Measurements from ENCODE around the gene TRAPPC4.

Gene TRAPPC4

DNA sequence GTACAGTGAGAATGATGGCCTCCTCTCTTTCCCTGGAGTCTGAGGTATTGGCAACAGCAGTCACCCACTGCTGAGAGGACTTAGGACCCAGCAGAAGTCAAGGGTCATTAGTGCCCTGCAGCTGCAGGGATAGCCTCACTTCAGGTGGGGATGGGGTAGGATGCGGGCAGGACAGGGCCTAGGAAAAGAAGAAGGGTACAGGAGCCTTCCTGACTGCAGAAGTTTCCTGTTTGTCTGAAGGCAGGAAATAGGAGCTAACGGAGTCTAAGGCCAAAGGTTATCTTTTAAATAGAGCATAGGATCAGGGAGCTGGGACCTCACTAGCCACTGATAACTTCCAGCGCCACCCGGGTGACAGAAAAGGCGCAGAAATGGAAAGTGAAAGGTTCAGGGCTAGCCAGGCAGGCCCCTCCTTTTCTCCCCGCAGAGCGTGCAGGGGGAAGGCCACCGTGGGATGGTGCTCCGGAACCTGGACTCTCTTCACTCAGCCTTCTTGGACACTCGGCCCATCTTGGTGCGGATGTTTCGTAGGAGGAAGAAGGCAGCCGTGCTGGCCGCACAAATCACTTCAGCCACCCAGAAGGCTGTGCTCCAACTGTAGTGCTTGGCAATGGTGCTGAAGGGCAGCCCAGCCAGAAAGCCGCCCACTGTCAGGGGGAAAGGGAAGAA is 6.0 kb downstream of the TRAPPC4 start:
- TF ChIP-seq, protein P1, sequence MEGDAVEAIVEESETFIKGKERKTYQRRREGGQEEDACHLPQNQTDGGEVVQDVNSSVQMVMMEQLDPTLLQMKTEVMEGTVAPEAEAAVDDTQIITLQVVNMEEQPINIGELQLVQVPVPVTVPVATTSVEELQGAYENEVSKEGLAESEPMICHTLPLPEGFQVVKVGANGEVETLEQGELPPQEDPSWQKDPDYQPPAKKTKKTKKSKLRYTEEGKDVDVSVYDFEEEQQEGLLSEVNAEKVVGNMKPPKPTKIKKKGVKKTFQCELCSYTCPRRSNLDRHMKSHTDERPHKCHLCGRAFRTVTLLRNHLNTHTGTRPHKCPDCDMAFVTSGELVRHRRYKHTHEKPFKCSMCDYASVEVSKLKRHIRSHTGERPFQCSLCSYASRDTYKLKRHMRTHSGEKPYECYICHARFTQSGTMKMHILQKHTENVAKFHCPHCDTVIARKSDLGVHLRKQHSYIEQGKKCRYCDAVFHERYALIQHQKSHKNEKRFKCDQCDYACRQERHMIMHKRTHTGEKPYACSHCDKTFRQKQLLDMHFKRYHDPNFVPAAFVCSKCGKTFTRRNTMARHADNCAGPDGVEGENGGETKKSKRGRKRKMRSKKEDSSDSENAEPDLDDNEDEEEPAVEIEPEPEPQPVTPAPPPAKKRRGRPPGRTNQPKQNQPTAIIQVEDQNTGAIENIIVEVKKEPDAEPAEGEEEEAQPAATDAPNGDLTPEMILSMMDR (IDR thresholded peaks at IDR 0.05; ENCODE audit: low read depth, low read length), result no peak
- no peak for DNase-seq (ENCODE audit: low read depth in 2 of 2)
- no peak overlapping the region for H3K4me3 ChIP-seq (replicated peaks in 1 of 2; ENCODE audit: low read depth in 2 of 2, low read length in 2 of 2)

DNA sequence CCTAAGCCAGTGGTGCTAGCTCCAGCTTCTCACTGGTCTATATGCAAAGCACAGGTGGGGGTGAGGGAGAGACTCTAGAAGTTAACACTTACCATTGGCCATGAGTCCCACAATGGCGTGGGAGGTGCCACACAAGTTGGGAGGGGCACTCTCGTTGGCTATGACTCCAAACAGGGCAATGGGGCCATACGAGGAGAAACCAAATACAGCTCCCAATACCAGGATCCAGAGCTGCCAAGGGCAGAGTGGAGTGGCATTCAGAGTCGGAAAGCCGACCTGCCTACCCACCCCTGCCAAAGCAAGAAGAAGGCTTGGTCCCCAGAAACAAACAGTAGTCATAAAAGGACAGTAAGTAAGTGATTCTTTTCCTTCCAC is 6.5 kb downstream of the TRAPPC4 start:
- TF ChIP-seq, protein P1 (IDR thresholded peaks at IDR 0.05; ENCODE audit: low read depth, low read length), result no peak
- H3K4me3 ChIP-seq (replicated peaks in 1 of 2; ENCODE audit: low read depth in 2 of 2, low read length in 2 of 2), result no peak overlapping the region
- no peak for DNase-seq (ENCODE audit: low read depth in 2 of 2)

DNA sequence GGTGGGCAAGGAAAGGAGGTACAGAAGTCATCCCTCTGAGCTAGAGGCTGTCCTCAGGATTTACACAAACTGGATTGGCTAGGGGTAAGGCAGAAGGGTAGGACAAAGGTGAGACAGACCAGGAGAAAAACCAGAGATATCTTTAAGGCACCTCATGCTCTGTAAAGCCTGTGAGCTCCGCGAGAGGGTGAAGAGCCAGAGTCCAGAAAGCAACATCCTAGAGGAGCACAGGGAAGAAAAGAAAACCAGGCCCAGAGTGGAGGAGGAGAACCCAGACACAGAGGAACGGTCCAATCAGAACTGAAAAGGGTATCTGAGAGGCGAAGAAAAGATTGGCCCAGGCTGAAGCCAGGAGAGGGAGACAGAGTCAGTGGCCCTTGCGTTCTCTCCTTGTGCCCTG is 7.0 kb downstream of the TRAPPC4 start:
- TF ChIP-seq, protein P1 (IDR thresholded peaks at IDR 0.05; ENCODE audit: low read depth, low read length), result no peak
- no peak overlapping the region for H3K4me3 ChIP-seq (replicated peaks in 1 of 2; ENCODE audit: low read depth in 2 of 2, low read length in 2 of 2)

DNA sequence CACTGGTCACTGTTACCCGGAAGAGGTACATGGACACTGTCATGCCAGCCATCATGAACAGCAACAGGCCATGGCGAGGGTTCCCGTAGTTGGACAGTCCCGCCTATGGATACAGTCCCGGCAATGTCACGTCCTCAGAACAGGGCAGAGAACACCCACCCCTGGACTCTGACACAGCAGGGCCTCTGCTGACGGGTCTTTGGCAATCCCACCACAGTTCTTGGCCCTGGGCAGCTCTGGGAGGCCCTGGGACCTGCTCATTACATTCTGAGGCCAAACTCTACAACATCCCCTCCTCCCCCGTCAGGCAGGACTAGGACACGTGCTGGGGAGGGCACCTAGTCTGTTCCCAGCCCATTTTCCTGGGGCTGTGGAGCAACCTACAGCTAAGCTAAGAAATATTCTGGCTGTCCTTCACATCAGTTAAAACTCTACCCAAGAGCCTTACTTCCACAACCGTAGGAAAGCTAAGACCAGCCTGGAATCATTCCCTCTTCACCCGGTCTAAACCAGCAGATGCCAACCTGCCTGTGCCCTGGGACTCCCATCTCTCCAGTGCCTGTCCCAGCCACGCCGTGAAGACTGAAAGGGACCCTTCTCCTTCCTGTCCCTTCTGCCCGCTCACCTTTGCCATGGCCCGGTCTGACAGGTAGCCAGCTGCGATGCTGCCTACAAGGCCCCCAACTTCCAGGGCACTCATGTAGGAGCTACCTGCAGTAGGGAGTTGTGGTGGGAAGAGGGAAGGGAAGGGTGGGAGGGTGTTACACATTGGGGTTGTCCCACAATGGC is 7.6 kb downstream of the TRAPPC4 start:
- DNase-seq (ENCODE audit: low read depth in 2 of 2), result no peak
- TF ChIP-seq, protein P1 (IDR thresholded peaks at IDR 0.05; ENCODE audit: low read depth, low read length), result no peak
- H3K4me3 ChIP-seq (replicated peaks in 1 of 2; ENCODE audit: low read depth in 2 of 2, low read length in 2 of 2), result no peak overlapping the region

More for the DNA sequence above, 7.0 kb downstream of the TRAPPC4 start:
- DNase-seq (ENCODE audit: low read depth in 2 of 2), result no peak

DNA sequence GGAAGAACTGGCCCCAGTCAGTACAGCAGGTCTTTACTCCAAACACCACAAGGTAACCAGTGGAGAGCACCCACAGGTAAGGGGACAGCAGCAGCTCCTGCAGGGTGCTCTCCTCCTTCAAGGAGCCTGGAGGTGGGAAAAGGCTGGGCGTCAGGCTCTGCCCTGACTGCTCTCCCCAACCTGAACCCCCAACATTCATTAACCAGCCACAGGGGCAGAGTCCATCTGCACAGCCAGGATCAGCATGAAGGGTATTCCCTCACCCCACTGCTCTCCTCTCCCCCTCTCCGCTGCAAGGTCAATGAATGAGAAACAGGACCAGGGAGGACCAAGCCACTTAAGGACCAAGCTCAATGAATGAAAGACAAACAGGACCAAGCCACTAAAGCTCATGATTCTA is 8.4 kb downstream of the TRAPPC4 start:
- TF ChIP-seq, protein P1 (IDR thresholded peaks at IDR 0.05; ENCODE audit: low read depth, low read length), result no peak
- no peak overlapping the region for H3K4me3 ChIP-seq (replicated peaks in 1 of 2; ENCODE audit: low read depth in 2 of 2, low read length in 2 of 2)
- no peak for DNase-seq (ENCODE audit: low read depth in 2 of 2)

DNA sequence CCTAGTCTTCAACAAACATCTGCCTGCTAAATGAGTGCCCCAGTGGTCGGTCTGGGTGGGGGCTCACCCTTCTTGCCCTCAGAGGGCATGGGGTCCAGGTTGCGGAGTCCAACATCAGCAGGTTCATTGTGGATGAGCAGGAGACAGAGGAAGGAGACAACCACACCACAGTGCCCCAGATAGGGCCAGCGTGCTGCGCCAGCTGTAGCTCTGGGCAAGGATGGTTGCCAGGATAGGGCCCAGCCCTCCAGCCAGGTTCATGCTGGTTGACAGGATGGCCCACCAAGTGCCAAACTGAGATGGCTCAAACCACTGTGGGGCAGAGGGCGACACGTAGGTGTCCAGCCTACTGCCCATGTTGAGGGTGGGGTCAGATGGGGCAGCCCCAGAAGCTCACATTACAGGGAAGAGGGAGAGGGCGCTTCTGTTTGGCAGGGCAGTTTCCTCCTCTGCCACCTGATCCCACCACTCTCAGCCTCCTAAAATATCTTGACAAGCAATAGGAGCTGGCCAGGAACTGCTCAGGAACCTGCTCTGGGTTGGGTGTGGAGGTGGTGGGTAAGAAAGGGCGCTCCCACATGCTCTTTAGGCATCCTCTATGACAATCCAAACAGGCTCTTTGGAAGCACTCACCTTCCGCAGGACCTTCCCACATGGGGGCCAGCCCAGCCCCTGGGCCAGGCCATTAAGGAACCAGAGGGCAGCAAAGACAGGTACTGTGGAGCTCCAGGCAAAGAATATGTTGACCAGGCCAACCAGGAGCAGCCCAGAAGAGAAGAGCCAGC is 9.2 kb downstream of the TRAPPC4 start:
- no peak for DNase-seq (ENCODE audit: low read depth in 2 of 2)
- TF ChIP-seq, protein P1 (IDR thresholded peaks at IDR 0.05; ENCODE audit: low read depth, low read length), result no peak

More for the DNA sequence above, 9.2 kb downstream of the TRAPPC4 start:
- H3K4me3 ChIP-seq (replicated peaks in 1 of 2; ENCODE audit: low read depth in 2 of 2, low read length in 2 of 2), result no peak overlapping the region
